Posterior cingulate gyrus (tissue), 11 donors: ENCODE data around the gene ALB.
"Not testable (repeated sequence)": the region's sequence is repeated elsewhere in the genome, so short reads cannot be mapped to it uniquely, and the experiment has no call there.

Source experiments
- DNase-seq, 10 donors: peaks; one replicate each; pipeline versions ENCODE4 v3.0.0 to v3.0.0-alpha.2; 2020 to 2021; ENCODE audit warnings: mixed read lengths in 3 of 10
- intact Hi-C: fragments of 100-400 bp; cut with DNase I; formaldehyde crosslinking; loops from one replicate; pipeline ENCODE4 v1.15.1; 2023

ALB gene

GRCh38 chr4:73404042-73404441, at the start of gene ALB:
ALB (plus strand) TSS chr4:73404287; CDS start chr4:73404328, 41 bp downstream.
- intact Hi-C loops, result no loop called here
- DNase-seq, result no peak

- DNase-seq, intact Hi-C loops: not testable (repeated sequence)
Measured at GRCh38 chr4:73357174-73357573, 46.9 kb upstream of the ALB start.

GRCh38 chr4:73369506-73370199, 34.4 kb upstream of the ALB start:
- intact Hi-C loops, result not testable (repeated sequence)
- DNase-seq, result peak in 1 of 10 donors; percentile 32

GRCh38 chr4:73375328-73375741, 28.8 kb upstream of the ALB start:
- intact Hi-C loops, result no loop called here
- no peak for DNase-seq

- intact Hi-C loops, result no loop called here
- DNase-seq, result no peak
Measured at GRCh38 chr4:73376251-73376650, 27.8 kb upstream of the ALB start.

GRCh38 chr4:73376976-73377375, 27.1 kb upstream of the ALB start:
- DNase-seq, result no peak
- intact Hi-C loops, result no loop called here

GRCh38 chr4:73378887-73379286, 25.2 kb upstream of the ALB start:
- intact Hi-C loops, result no loop called here
- DNase-seq, result no peak

GRCh38 chr4:73379946-73380345, 24.1 kb upstream of the ALB start:
- intact Hi-C loops, result no loop called here
- DNase-seq, result no peak

GRCh38 chr4:73381214-73381613, 22.9 kb upstream of the ALB start:
- DNase-seq, result no peak
- intact Hi-C loops, result no loop called here

GRCh38 chr4:73383452-73383851, 20.6 kb upstream of the ALB start:
- DNase-seq, result no peak
- intact Hi-C loops, result no loop called here

- intact Hi-C loops, result no loop called here
- DNase-seq, result no peak
Measured at GRCh38 chr4:73387552-73387951, 16.5 kb upstream of the ALB start.

GRCh38 chr4:73388887-73389286, 15.2 kb upstream of the ALB start:
- DNase-seq, result no peak
- intact Hi-C loops, result no loop called here

GRCh38 chr4:73389663-73390062, 14.4 kb upstream of the ALB start:
- DNase-seq, intact Hi-C loops: not testable (repeated sequence)

GRCh38 chr4:73391774-73392173, 12.3 kb upstream of the ALB start:
- DNase-seq, result no peak
- intact Hi-C loops, result no loop called here

GRCh38 chr4:73392936-73393335, 11.2 kb upstream of the ALB start:
- no peak for DNase-seq

GRCh38 chr4:73396304-73396703, 7.8 kb upstream of the ALB start:
- intact Hi-C loops, result no loop called here
- DNase-seq, result no peak

More at GRCh38 chr4:73392936-73393335, 11.2 kb upstream of the ALB start:
- intact Hi-C loops, result no loop called here

- intact Hi-C loops, result no loop called here
- DNase-seq, result no peak
Measured at GRCh38 chr4:73396993-73397972, 6.8 kb upstream of the ALB start.

GRCh38 chr4:73401412-73401811, 2.7 kb upstream of the ALB start:
- DNase-seq, result no peak
- intact Hi-C loops, result no loop called here

- DNase-seq, result no peak
- intact Hi-C loops, result no loop called here
Measured at GRCh38 chr4:73404457-73404856, 370 bp downstream of the ALB start.

- intact Hi-C loops, result no loop called here
Measured at GRCh38 chr4:73405138-73405537, 1.1 kb downstream of the ALB start.

GRCh38 chr4:73406548-73406875, 2.4 kb downstream of the ALB start:
- DNase-seq, result no peak
- intact Hi-C loops, result no loop called here

More at GRCh38 chr4:73405138-73405537, 1.1 kb downstream of the ALB start:
- no peak for DNase-seq

- intact Hi-C loops, result no loop called here
- no peak for DNase-seq
Measured at GRCh38 chr4:73407227-73407673, 3.2 kb downstream of the ALB start.
